ENCODE data around the gene B4GALT2. TPM values are rescaled to one million over a fixed set of nuclear protein-coding genes. Genes with fewer than 3 reads are reported as not detected.

B4GALT2 gene, protein sequence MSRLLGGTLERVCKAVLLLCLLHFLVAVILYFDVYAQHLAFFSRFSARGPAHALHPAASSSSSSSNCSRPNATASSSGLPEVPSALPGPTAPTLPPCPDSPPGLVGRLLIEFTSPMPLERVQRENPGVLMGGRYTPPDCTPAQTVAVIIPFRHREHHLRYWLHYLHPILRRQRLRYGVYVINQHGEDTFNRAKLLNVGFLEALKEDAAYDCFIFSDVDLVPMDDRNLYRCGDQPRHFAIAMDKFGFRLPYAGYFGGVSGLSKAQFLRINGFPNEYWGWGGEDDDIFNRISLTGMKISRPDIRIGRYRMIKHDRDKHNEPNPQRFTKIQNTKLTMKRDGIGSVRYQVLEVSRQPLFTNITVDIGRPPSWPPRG
- 95.5 and 99.5 TPM in 2 replicates for total RNA-seq

DNA sequence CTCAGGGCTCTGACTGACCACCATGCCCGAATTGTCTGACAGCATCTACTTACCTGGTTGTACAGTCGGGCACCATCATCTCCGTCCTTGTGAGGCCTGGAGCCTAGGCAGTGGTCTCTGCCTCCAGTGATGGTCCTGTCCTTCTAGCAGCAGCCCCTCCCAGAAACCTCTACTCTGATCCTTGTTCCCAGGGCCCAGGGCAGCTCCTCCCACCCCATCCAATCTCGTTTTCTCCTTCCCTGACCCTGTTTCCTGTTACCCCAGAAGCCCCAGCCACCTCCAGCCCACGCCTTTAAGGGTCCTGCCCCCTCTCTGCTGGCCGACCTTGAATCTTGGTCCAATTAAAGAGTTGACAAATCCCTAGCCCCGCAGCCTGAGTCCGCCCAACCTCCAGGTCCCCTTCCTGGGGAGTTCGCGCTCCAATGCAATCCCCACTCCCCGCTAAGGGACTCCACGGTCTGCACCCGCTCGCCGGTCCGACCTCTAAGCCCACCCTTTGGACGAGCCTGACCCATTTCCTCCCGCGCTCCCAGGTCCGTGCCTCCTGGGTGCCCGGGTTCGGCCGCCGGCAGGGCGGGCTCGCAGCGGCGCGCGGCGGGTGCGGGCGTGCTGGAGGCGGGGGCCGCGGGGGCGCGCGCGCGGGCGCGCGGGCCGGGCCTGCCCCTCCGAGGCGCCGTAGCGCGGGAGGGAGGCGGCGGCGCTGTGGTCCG is at the start of gene B4GALT2:
TSS of gene B4GALT2 (plus strand) at position 660 of the 710 bp plus-strand sequence. CDS start 1,951 bp downstream, outside the sequence.
- H3K4me2 ChIP-seq (ENCODE audit: insufficient read depth, low read length), result peak within 1 kb of the TSS; percentile 90
- peak within 1 kb of the TSS; percentile 78 for H3K4me3 ChIP-seq (ENCODE audit: insufficient read depth, low read length)
- H4K20me1 ChIP-seq (ENCODE audit: insufficient read depth, low read length), result peaks cover 58% of the 10 kb centered on the region
- H3K36me3 ChIP-seq (ENCODE audit: insufficient read depth, low read length), result peaks cover 33% of the 10 kb centered on the region
- no peaks in the 10 kb centered on the region for H3K27me3 ChIP-seq (ENCODE audit: insufficient read depth, low read length)
- TF ChIP-seq, protein P1, sequence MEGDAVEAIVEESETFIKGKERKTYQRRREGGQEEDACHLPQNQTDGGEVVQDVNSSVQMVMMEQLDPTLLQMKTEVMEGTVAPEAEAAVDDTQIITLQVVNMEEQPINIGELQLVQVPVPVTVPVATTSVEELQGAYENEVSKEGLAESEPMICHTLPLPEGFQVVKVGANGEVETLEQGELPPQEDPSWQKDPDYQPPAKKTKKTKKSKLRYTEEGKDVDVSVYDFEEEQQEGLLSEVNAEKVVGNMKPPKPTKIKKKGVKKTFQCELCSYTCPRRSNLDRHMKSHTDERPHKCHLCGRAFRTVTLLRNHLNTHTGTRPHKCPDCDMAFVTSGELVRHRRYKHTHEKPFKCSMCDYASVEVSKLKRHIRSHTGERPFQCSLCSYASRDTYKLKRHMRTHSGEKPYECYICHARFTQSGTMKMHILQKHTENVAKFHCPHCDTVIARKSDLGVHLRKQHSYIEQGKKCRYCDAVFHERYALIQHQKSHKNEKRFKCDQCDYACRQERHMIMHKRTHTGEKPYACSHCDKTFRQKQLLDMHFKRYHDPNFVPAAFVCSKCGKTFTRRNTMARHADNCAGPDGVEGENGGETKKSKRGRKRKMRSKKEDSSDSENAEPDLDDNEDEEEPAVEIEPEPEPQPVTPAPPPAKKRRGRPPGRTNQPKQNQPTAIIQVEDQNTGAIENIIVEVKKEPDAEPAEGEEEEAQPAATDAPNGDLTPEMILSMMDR (IDR thresholded peaks at IDR 0.05; ENCODE audit: extremely low read depth, low read depth, low read length), result no peak
- H3K4me1 ChIP-seq (ENCODE audit: insufficient read depth, low read length), result peaks cover 44% of the 10 kb centered on the region
- peak within 1 kb of the TSS; percentile 54 for H3K27ac ChIP-seq (ENCODE audit: low read depth, low read length)
- H2AFZ ChIP-seq (ENCODE audit: low read length), result peak within 1 kb of the TSS; percentile 75
- peak; percentile 99 for DNase-seq (ENCODE audit: insufficient read length, low spot score, missing footprints)
- peaks cover 82% of the 10 kb centered on the region for H3K79me2 ChIP-seq (ENCODE audit: insufficient read depth, low read length)
- H3K9me3 ChIP-seq (ENCODE audit: low read depth, low read length), result no peaks in the 10 kb centered on the region

DNA sequence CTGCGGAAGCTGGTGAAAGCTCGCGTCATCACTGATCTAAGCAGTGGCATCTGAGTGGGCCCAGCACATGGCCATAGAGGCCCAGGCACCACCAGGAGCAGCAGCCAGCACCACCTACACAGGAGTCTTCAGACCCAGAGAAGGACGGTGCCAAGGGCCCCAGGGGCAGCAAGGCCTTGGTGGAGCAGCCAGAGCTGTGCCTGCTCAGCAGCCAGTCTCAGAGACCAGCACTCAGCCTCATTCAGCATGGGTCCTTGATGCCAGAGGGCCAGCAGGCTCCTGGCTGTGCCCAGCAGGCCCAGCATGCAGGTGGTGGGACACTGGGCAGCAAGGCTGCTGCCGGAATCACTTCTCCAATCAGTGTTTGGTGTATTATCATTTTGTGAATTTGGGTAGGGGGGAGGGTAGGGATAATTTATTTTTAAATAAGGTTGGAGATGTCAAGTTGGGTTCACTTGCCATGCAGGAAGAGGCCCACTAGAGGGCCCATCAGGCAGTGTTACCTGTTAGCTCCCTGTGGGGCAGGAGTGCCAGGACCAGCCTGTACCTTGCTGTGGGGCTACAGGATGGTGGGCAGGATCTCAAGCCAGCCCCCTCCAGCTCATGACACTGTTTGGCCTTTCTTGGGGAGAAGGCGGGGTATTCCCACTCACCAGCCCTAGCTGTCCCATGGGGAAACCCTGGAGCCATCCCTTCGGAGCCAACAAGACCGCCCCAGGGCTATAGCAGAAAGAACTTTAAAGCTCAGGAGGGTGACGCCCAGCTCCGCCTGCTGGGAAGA is 48.7 kb upstream of the B4GALT2 start:
- H4K20me1 ChIP-seq (ENCODE audit: insufficient read depth, low read length), result peaks cover 8% of the 10 kb centered on the region
- no peak overlapping the region for H2AFZ ChIP-seq (ENCODE audit: low read length)
- peaks cover 20% of the 10 kb centered on the region for H3K4me1 ChIP-seq (ENCODE audit: insufficient read depth, low read length)
- peaks cover 18% of the 10 kb centered on the region for H3K36me3 ChIP-seq (ENCODE audit: insufficient read depth, low read length)
- H3K4me2 ChIP-seq (ENCODE audit: insufficient read depth, low read length), result no peak overlapping the region
- H3K9me3 ChIP-seq (ENCODE audit: low read depth, low read length), result peaks cover 3% of the 10 kb centered on the region
- DNase-seq (ENCODE audit: insufficient read length, low spot score, missing footprints), result peak; percentile 76
- peak overlapping the region; percentile 37 for H3K27ac ChIP-seq (ENCODE audit: low read depth, low read length)
- TF ChIP-seq, protein P1 (IDR thresholded peaks at IDR 0.05; ENCODE audit: extremely low read depth, low read depth, low read length), result peak; percentile 27
- H3K79me2 ChIP-seq (ENCODE audit: insufficient read depth, low read length), result no peaks in the 10 kb centered on the region
- H3K4me3 ChIP-seq (ENCODE audit: insufficient read depth, low read length), result no peak overlapping the region
- H3K27me3 ChIP-seq (ENCODE audit: insufficient read depth, low read length), result no peaks in the 10 kb centered on the region

DNA sequence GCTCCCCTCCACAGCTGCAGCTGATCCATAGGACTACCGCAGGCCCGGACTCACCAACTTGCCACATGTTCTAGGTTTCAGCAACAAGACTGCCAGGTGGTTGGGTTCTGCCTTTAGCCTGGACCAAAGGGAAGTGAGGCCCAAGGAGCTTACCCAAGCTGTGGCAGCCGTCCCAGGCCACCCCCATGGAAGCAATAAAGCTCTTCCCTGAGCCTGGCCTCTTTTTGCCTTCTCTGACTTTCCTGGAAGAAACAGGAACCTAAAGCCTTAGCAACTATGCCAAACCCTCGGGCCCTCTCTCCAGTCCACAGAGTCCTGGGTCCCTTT is 48.1 kb upstream of the B4GALT2 start:
- Histone ChIP-seq H2AFZ (ENCODE audit: low read length) (no peak overlapping the region), H3K4me2 (ENCODE audit: insufficient read depth, low read length) (no peak overlapping the region), H3K4me3 (ENCODE audit: insufficient read depth, low read length) (no peak overlapping the region), H3K4me1 (ENCODE audit: insufficient read depth, low read length) (peaks cover 20% of the 10 kb centered on the region), H3K27me3 (ENCODE audit: insufficient read depth, low read length) (no peaks in the 10 kb centered on the region), H3K79me2 (ENCODE audit: insufficient read depth, low read length) (no peaks in the 10 kb centered on the region), H3K9me3 (ENCODE audit: low read depth, low read length) (peaks cover 3% of the 10 kb centered on the region), H4K20me1 (ENCODE audit: insufficient read depth, low read length) (peaks cover 8% of the 10 kb centered on the region), H3K27ac (ENCODE audit: low read depth, low read length) (no peak overlapping the region), H3K36me3 (ENCODE audit: insufficient read depth, low read length) (peaks cover 13% of the 10 kb centered on the region)
- TF ChIP-seq, protein P1 (IDR thresholded peaks at IDR 0.05; ENCODE audit: extremely low read depth, low read depth, low read length), result no peak
- DNase-seq (ENCODE audit: insufficient read length, low spot score, missing footprints), result no peak
